Progenitor cell of endocrine pancreas (in vitro differentiated cells): ENCODE data around the gene C16orf96. TPM values are rescaled to one million over a fixed set of nuclear protein-coding genes. Genes with fewer than 3 reads are reported as not detected.
A peak's percentile ranks its signal among the peaks of the same experiment; 100 is the strongest.

Experiments
- DNase-seq: peaks from one replicate; pipeline ENCODE4 v3.0.0; 2021; ENCODE audit warnings: low spot score; ENCODE audit not compliant: unreplicated experiment
- H3K27ac Mint-ChIP-seq: 2 replicates; pipeline ENCODE4 v1.8.0; 2021; ENCODE audit warnings: mild to moderate bottlenecking, moderate library complexity, mixed read lengths
- H3K27me3 Mint-ChIP-seq: 2 replicates; pipeline ENCODE4 v1.8.0; 2021; ENCODE audit warnings: mixed read lengths
- H3K36me3 Mint-ChIP-seq: 2 replicates; pipeline ENCODE4 v1.8.0; 2022; ENCODE audit warnings: mixed read lengths; ENCODE audit not compliant: insufficient read depth
- H3K4me1 Mint-ChIP-seq: 2 replicates; pipeline ENCODE4 v1.8.0; 2021; ENCODE audit warnings: low read depth, mixed read lengths
- H3K4me3 Mint-ChIP-seq: 2 replicates; pipeline ENCODE4 v1.8.0; 2021; ENCODE audit warnings: low read depth, mild to moderate bottlenecking, moderate library complexity, mixed read lengths
- H3K9me3 Mint-ChIP-seq: 2 replicates; pipeline ENCODE4 v1.8.0; 2021; ENCODE audit warnings: low read depth, mixed read lengths
- CTCF ChIP-seq: fragments of 200-600 bp; sonication (generic); IDR thresholded peaks from one replicate; pipeline ENCODE4 v1.5.0; 2021; ENCODE audit warnings: antibody characterized with exemption, mild to moderate bottlenecking; ENCODE audit not compliant: unreplicated experiment
- total RNA-seq: library from RNA; stranded (reverse); gene quantifications from 2 replicates; pipeline ENCODE4 v1.2.1, GENCODE V29; 2021

Gene C16orf96
- total RNA-seq, 1 donor from 2014 or later, result 1.7 TPM

DNA sequence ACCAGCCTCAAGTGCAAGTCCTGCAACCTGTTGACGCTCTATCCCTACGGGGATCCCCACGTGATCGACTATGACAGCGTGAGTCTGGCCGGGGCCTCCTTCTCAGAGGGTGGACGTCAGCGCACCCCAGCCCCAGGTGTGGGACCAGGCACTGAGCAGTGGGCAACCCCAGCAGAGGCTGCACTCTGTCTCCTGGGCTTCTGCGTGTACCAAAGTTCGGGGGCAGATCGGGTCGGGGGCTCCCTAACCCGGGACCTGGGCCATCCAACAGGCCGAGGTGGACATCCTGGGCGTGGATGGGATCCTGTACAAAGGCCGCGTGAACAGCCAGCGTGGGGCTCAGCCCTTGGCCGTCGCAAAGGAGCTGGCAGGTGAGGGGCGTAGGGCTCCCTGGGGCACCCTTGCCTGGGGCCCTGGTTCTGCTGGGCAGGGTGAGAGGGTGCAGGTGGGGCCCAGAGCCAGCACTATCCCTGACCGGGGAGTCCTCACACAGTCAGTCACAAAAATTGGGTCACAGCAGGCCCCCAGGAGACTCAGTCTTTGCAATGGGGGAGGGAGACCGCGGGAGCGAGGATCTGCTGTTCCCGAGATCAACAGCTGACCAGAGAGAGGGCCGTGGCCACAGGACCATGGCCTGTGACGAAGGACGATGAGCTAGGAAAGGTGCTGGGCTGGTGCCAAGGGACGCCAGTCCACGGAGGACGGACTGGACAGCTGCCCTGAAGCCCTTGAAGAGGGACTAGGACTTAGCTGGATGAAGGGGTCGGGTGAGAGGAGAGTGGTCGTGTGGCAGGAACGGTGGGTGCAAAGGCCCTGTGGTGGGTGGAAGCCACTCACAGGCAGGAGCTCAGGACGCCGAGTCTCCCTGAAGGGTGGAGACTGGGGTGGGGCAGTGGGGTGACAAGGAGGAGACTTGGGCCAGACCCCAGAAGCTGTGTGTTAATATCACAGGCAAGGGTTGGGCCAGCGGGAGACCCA is 38.6 kb downstream of the C16orf96 start:
- Mint-ChIP-seq H3K4me3 (no peak overlapping the region), H3K36me3 (no peaks in the 10 kb centered on the region), H3K27me3 (peaks cover 16% of the 10 kb centered on the region), H3K4me1 (no peaks in the 10 kb centered on the region), H3K27ac (no peak overlapping the region), H3K9me3 (no peaks in the 10 kb centered on the region)
- TF ChIP-seq CTCF, result no peak
- DNase-seq, result no peak

- Mint-ChIP-seq H3K4me1 (no peaks in the 10 kb centered on the region), H3K27me3 (peaks cover 15% of the 10 kb centered on the region), H3K9me3 (no peaks in the 10 kb centered on the region), H3K36me3 (no peaks in the 10 kb centered on the region), H3K4me3 (no peak overlapping the region), H3K27ac (no peak overlapping the region)
- DNase-seq, result no peak
- no peak for TF ChIP-seq CTCF
Measured at GRCh38 chr16:4597174-4597573, 41.0 kb downstream of the C16orf96 start.

GRCh38 chr16:4599037-4599436 is 42.9 kb downstream of the C16orf96 start:
- DNase-seq, result no peak
- no peak overlapping the region for H3K4me3 Mint-ChIP-seq
- no peaks in the 10 kb centered on the region for H3K36me3 Mint-ChIP-seq
- no peaks in the 10 kb centered on the region for H3K9me3 Mint-ChIP-seq
- H3K27ac Mint-ChIP-seq, result no peak overlapping the region
- H3K27me3 Mint-ChIP-seq, result peaks cover 10% of the 10 kb centered on the region
- no peaks in the 10 kb centered on the region for H3K4me1 Mint-ChIP-seq
- TF ChIP-seq CTCF, result no peak

- H3K4me1 Mint-ChIP-seq, result no peaks in the 10 kb centered on the region
- no peak for DNase-seq
- no peaks in the 10 kb centered on the region for H3K9me3 Mint-ChIP-seq
- H3K36me3 Mint-ChIP-seq, result no peaks in the 10 kb centered on the region
- TF ChIP-seq CTCF, result no peak
- no peak overlapping the region for H3K27ac Mint-ChIP-seq
- H3K27me3 Mint-ChIP-seq, result peaks cover 10% of the 10 kb centered on the region
- H3K4me3 Mint-ChIP-seq, result no peak overlapping the region
Measured at GRCh38 chr16:4599545-4599944, 43.4 kb downstream of the C16orf96 start.

DNA sequence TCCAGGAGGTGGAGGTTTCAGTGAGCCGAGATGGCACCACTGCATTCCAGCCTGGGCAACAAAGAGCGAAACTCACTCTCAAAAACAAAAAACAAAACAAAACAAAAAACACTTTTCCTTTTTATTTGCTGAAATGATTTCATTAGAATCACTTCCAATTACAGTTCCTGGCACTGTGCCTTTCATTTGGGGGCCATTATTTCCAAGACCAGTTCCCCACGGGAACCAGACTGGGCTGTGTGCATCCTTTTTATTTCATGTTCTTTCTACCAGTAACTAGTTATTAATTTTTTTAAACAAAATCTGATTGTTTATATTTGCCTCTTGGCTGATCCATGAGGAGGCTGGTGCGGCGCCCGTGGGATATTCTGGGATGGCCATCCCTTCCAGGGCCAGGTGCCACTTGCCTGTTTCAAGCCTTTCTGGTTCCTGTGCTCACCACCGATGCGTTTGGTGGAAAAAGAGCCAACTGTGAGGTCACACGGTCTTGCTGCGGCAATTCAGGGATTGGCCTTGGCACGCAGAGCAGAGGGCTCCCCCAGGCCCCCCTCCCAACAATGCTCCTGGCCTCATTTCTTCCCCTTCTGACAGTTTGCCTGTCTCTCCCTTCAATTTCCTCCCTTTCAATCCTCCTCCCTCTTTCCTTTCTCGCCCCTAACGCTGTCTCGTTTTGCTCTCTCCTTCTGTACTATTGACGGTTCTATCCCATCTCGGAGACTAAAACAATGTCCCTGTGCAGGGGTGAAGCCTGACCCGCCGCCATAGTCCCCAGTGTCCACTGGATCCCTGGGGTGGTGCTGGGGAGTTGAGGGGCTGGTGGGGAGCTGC is 45.1 kb downstream of the C16orf96 start:
- no peak for DNase-seq
- Mint-ChIP-seq H3K4me3 (no peak overlapping the region), H3K9me3 (no peaks in the 10 kb centered on the region), H3K27ac (peak overlapping the region; percentile 40), H3K27me3 (peaks cover 10% of the 10 kb centered on the region), H3K36me3 (no peaks in the 10 kb centered on the region), H3K4me1 (no peaks in the 10 kb centered on the region)
- TF ChIP-seq CTCF, result no peak
